Adrenal gland (tissue), 5 donors: ENCODE measurements around the gene PHACTR3.

Experiments
- POLR2A ChIP-seq, 2 donors: fragments of 450-650 bp; IDR thresholded peaks; one replicate each; pipeline ENCODE4 v1.6.1; 2017; ENCODE audit warnings: antibody characterized with exemption in 2 of 2, mild to moderate bottlenecking in 2 of 2, moderate library complexity in 1 of 2
- TF ChIP-seq, protein P1 (sequence below), 6 experiments: fragments of 450-650 bp in 4 of 6; fragments of 200-600 bp in 2 of 6; sonication (generic) in 1 of 6; IDR thresholded peaks; 1 replicate in 5 of 6; 2 replicates in 1 of 6; pipeline versions ENCODE4 v1.5.1 to v1.8.0; 2016 to 2021; ENCODE audit warnings: antibody characterized with exemption in 6 of 6, mild to moderate bottlenecking in 2 of 6, moderate library complexity in 1 of 6
- donor health status: DM: no; HTN: no; CAD: no.

DNA sequence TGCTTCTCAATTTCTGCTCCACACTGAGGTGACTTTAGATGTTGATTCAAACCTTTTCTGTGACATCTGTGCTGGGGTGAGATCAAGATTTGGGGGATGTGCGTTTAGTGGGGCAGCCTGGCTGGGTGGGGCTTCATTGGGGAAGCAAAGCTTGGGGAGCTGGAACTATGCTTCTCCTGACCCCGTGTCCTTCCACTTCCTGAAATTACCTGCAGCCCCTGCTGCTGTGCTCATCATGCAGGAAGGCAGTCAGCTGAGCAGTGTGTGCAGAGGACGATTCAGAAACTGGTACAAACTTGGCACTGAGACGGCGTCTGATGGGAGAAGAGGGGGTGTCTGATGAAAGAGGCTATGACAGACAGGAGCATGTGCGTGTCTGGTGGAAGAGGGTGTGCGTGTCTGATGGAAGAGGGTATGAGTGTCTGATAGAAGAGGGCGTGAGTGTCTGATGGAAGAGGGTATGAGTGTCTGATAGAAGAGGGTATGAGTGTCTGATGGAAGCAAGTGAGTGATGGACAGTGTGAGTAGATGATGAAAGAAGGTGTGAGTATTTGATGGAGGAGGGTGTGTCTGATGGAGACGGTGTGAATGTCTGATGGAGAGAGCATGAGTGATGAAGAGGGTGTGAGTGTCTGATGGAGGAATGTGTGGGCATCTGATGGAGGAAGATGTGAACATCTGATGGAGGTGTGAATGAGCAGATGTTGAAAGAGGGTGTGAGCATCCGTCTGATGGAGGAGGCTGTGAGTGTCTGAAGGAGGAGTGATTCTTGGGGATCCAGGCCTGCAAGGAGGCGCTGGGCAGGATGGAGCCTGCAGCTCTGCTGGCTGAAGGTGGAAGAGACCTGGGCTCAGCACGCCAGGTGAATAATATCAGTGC, 225.7 kb downstream of the PHACTR3 start:
- TF ChIP-seq, protein P1, sequence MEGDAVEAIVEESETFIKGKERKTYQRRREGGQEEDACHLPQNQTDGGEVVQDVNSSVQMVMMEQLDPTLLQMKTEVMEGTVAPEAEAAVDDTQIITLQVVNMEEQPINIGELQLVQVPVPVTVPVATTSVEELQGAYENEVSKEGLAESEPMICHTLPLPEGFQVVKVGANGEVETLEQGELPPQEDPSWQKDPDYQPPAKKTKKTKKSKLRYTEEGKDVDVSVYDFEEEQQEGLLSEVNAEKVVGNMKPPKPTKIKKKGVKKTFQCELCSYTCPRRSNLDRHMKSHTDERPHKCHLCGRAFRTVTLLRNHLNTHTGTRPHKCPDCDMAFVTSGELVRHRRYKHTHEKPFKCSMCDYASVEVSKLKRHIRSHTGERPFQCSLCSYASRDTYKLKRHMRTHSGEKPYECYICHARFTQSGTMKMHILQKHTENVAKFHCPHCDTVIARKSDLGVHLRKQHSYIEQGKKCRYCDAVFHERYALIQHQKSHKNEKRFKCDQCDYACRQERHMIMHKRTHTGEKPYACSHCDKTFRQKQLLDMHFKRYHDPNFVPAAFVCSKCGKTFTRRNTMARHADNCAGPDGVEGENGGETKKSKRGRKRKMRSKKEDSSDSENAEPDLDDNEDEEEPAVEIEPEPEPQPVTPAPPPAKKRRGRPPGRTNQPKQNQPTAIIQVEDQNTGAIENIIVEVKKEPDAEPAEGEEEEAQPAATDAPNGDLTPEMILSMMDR (IDR thresholded peaks at IDR 0.05): no peak
- TF ChIP-seq POLR2A (IDR thresholded peaks at IDR 0.05): no peak
